Metanephros (tissue), 1 donor: Measurements from ENCODE around the gene VCAM1. TPM values are rescaled to one million over a fixed set of nuclear protein-coding genes. Genes with fewer than 3 reads are reported as not detected.

Experiments
- total RNA-seq: library from RNA; depleted of rRNA; stranded (reverse); fragments of >200 nt; gene quantifications from one replicate; pipeline ENCODE4 v1.2.3, GENCODE V29; 2014

The VCAM1 gene, protein sequence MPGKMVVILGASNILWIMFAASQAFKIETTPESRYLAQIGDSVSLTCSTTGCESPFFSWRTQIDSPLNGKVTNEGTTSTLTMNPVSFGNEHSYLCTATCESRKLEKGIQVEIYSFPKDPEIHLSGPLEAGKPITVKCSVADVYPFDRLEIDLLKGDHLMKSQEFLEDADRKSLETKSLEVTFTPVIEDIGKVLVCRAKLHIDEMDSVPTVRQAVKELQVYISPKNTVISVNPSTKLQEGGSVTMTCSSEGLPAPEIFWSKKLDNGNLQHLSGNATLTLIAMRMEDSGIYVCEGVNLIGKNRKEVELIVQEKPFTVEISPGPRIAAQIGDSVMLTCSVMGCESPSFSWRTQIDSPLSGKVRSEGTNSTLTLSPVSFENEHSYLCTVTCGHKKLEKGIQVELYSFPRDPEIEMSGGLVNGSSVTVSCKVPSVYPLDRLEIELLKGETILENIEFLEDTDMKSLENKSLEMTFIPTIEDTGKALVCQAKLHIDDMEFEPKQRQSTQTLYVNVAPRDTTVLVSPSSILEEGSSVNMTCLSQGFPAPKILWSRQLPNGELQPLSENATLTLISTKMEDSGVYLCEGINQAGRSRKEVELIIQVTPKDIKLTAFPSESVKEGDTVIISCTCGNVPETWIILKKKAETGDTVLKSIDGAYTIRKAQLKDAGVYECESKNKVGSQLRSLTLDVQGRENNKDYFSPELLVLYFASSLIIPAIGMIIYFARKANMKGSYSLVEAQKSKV
- 100 TPM for total RNA-seq

DNA sequence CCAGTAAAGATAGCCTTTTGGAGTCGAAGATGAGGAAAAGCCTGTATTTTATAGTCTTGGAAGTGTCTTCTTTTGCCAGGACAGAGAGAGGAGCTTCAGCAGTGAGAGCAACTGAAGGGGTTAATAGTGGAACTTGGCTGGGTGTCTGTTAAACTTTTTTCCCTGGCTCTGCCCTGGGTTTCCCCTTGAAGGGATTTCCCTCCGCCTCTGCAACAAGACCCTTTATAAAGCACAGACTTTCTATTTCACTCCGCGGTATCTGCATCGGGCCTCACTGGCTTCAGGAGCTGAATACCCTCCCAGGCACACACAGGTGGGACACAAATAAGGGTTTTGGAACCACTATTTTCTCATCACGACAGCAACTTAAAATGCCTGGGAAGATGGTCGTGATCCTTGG is at the start of gene VCAM1:
Gene VCAM1, plus strand, starts transcription at position 253 of the 400 bp plus-strand sequence. Its CDS starts 119 bp downstream, at position 372.

Other genes starting within 250 kb of the VCAM1 start
- gene GPR88, start 181.6 kb upstream of the VCAM1 start, total RNA-seq: 0.70 TPM
- 39.5 TPM for gene EXTL2, start 175.1 kb downstream of the VCAM1 start, total RNA-seq
- 24.6 TPM for gene SLC30A7, start 176.3 kb downstream of the VCAM1 start, total RNA-seq